ENCODE results near the gene PRSS3.

GRCh38 chr9:33843312-33843961, 48.1 kb downstream of the PRSS3 start:
- no peak for TF ChIP-seq GATA3 (IDR thresholded peaks at IDR 0.05; ENCODE audit: low read depth, low read length)
- TF ChIP-seq GATA2 (IDR thresholded peaks at IDR 0.05; ENCODE audit: low read depth, low read length): no peak

Data from SH-SY5Y (cell line).